HG02763 (cell line): ENCODE data around the gene TM4SF4.

ENCODE experiments used
- ATAC-seq: cut with Tn5 transposase; IDR thresholded peaks from one replicate; pipeline ENCODE4 v1.9.1; 2021; ENCODE audit warnings: mild to moderate bottlenecking, moderate library complexity; ENCODE audit not compliant: unreplicated experiment

The TM4SF4 gene

DNA sequence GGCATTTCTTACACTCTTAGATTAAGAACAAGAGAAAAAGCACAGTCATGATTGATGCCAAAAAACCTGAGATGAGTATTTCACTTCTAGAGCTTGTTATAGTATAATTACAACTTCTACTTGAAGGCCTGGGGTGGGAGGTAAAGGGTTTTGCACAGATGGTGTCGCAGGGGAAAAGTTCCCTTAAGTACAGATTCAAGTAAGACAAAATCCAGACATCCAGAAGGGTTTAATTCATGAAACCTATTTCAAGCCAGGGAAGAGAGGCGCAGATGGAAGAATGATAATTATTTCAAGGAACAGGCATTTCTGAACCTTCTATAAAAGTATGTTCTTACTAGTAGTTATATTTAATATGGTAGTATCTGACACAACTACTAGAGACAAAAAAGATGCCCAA lies 70.6 kb downstream of the TM4SF4 start:
- no peak for ATAC-seq

DNA sequence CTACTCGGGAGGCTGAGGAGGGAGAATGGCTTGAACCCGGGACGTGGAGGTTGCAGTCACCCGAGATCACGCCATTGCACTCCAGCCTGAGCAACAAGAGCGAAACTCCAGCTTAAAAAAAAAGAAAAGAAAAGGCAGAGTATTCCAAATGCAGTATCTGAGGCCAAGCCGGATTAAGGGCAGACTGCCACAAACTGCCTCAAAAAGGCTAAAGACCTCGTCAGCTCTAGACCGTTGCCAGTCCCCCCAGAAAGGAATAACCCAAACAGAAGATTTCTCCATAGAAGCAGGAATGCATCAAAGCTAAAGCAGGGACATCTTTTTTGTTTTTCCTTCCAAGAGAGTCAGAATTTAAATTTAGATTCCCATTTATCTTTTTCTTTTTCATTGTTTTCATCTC lies 72.9 kb downstream of the TM4SF4 start:
- ATAC-seq, result no peak

DNA sequence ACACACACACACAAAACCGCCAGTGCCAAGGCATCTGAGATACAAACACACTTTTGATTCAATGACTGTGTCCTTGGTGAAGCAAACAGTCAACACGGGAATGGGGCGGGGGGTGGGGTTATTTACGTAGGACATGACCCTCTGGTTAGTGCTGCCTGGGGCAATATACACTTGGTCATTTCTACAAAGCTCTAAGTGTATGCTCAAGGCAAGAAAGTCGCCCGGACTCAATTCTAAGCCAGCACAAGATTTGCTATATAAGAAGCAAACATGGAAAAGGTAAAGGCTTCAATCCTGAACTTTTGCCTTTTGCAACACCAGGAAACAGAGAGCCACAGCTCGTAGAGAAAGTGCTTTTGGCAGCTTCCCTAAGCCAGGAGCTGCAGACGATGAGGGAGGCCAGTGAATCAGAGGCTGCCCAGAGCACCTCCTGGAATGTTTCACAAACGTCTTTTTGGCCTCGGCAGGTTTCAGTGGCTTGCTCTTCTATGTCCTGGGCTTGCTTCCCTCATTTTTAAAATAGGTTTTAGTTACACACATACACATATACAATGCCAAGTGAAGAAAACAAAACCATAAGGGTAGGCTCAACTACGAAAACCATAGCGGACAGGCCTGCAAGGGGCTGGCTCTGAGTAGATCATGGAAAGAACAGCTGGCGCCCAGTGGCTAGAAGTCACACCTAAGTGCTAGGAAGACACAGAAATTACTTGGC lies 73.6 kb downstream of the TM4SF4 start:
- no peak for ATAC-seq

DNA sequence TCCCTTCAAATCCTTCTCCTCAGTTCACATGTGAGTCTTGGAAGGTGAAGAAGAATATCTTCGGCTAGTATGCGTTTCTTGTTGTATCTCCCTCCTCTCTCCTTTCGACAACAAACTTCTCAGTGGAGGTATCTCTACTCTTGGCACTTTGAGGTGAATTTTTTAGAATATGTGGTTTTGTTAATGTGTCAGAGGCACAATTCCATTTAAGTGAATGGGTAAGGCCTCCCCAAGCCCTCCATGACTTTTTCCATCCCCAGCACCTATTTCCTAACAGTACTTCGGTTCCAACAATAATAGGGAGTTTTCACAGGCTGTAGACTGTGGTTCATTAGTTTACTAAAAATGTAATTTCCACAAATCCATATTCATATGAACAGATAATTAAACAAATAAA lies 74.2 kb downstream of the TM4SF4 start:
- no peak for ATAC-seq

DNA sequence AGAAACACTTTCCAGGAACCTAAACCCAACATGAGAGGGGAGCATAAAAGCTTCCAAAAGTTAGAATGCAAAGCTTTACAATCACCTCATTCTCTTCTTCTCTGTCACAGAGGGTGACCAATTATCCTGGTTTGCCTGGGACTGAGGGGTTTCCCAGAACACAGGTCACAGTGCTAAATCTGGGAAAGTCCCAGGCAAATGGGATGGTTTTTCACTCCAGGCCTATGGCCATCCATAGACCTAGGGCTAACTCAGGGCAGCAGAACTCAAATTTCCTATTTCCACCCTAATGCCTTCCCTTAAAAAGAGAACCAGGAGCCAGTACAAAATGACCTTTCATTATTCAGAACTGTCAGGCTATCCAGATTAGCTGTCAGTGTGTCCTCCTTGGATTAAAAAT lies 77.0 kb downstream of the TM4SF4 start:
- ATAC-seq, result no peak

DNA sequence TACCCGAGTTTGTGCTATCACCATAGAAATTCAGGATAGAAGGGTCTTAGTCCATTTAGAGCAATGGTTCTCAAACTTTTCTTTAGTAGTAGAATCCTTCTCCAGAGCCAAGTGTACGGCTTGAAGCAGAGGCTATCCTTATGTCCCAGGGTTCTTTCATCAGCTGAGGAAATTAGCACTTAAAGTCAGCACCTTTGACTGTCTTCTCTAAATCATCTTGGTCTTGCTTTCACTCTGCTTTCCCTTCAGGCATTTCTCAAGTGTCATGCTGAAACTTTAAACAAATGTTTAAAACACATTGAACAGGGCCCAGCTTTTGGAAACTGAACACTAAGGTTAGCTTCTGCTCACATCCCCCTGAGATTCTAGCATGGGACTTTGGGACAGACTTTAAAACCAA lies 78.2 kb downstream of the TM4SF4 start:
- ATAC-seq, result no peak
